VCaP (cell line): ENCODE measurements around the gene ANKRD24.
"Not testable (repeated sequence)": the region's sequence is repeated elsewhere in the genome, so short reads cannot be mapped to it uniquely, and the experiment has no call there.

Experiments used
- H3K27ac ChIP-seq: fragments of 450-650 bp; 2 replicates; pipeline ENCODE4 v1.5.1; 2017
- TF ChIP-seq, protein P1 (sequence below): fragments of 450-650 bp; conservative IDR thresholded peaks from 2 replicates; pipeline ENCODE4 v1.5.1; 2017; ENCODE audit warnings: mild to moderate bottlenecking, moderate library complexity

Gene ANKRD24

GRCh38 chr19:4267101-4267900, 84.8 kb downstream of the ANKRD24 start:
- TF ChIP-seq, protein P1, sequence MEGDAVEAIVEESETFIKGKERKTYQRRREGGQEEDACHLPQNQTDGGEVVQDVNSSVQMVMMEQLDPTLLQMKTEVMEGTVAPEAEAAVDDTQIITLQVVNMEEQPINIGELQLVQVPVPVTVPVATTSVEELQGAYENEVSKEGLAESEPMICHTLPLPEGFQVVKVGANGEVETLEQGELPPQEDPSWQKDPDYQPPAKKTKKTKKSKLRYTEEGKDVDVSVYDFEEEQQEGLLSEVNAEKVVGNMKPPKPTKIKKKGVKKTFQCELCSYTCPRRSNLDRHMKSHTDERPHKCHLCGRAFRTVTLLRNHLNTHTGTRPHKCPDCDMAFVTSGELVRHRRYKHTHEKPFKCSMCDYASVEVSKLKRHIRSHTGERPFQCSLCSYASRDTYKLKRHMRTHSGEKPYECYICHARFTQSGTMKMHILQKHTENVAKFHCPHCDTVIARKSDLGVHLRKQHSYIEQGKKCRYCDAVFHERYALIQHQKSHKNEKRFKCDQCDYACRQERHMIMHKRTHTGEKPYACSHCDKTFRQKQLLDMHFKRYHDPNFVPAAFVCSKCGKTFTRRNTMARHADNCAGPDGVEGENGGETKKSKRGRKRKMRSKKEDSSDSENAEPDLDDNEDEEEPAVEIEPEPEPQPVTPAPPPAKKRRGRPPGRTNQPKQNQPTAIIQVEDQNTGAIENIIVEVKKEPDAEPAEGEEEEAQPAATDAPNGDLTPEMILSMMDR: peak; percentile 84
- peak overlapping the region; percentile 22 for H3K27ac ChIP-seq

GRCh38 chr19:4267901-4268815, 85.7 kb downstream of the ANKRD24 start:
- TF ChIP-seq, protein P1: peak; percentile 38
- peak overlapping the region; percentile 22 for H3K27ac ChIP-seq

GRCh38 chr19:4268816-4269430, 86.4 kb downstream of the ANKRD24 start:
- TF ChIP-seq, protein P1: no peak
- H3K27ac ChIP-seq: peak overlapping the region; percentile 22; the same call in 1 of the 2 replicates

DNA sequence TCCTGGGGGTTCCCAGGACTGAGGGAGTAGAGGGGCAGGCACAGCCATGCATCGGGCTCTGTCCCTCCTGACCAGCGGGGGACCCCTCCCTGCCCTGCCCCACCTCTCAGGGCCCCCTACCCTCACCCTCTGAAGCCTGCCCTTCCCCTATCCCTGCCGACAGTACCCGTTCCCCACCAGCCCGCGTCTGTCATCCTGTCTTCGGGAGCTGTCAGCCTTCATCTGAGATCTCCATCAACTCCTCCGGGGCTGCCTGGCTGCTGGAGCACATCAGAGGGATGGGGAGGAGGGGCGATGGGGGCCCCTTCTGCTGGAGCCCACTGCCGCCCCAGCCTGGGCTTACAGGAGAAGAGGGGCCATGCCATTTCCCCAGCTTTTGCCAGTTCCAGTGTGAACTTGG, 90.4 kb downstream of the ANKRD24 start:
- TF ChIP-seq, protein P1: no peak
- no peak overlapping the region for H3K27ac ChIP-seq

- H3K27ac ChIP-seq: not testable (repeated sequence)
Observed at GRCh38 chr19:4274321-4274686, 91.8 kb downstream of the ANKRD24 start.
